K562 (cell line): ENCODE data around the gene TMEM255A. TPM values are rescaled to one million over a fixed set of nuclear protein-coding genes. Genes with fewer than 3 reads are reported as not detected.

Experiments used
- ATAC-seq: fragments of 200-7000 bp; cut with Tn5 transposase; 3 replicates; pipeline ENCODE4 v1.9.1; 2020; ENCODE audit warnings: moderate library complexity
- BruUV-seq: library from RNA; stranded (reverse); fragments of 400-500 nt; replicated peaks from 2 replicates; lab custom pipeline; 2021; lab: Mats Ljungman, UMichigan
- CTCF ChIA-PET: fragments of 300-600 bp; formaldehyde crosslinking; extraction: SDS; loops from one replicate; lab custom pipeline; 2021; ENCODE audit warnings: low intra/inter-chr PET ratio; lab: Yijun Ruan, JAX
- POLR2A ChIA-PET: fragments of 300-600, 350-650 bp; sonication (Branson Sonifier 250); formaldehyde crosslinking; extraction: SDS; loops from one replicate; lab custom pipeline; 2021; ENCODE audit warnings: antibody characterized with exemption, inconsistent platforms; lab: Yijun Ruan, JAX
- DNase-seq, 4 experiments: peaks; one replicate each; pipeline versions ENCODE4 v3.0.0 to v3.0.0-alpha.2; 2011 to 2018; ENCODE audit warnings: low spot score in 3 of 4, mixed read lengths in 3 of 4; ENCODE audit errors: extremely low read depth in 1 of 4
- FAIRE-seq: peaks from 2 replicates; lab custom pipeline; 2011; peaks lifted over from hg19 to GRCh38; lab: Jason Lieb, UNC
- H2AFZ ChIP-seq: 2 replicates; pipeline ENCODE4 v1.6.0; 2011; ENCODE audit warnings: low read depth, low read length, control low read depth, inconsistent platforms
- H3K27ac ChIP-seq: fragments of 200-600 bp; 3 replicates; pipeline ENCODE4 v1.8.0; 2011; ENCODE audit warnings: low read depth, mild to moderate bottlenecking, control low read depth, inconsistent platforms, low read length, moderate library complexity, mixed read lengths; ENCODE audit errors: extremely low read depth
- H3K27me3 ChIP-seq, 2 experiments: fragments of 300-600 bp in 1 of 2; 2 replicates in 1 of 2; 3 replicates in 1 of 2; pipeline versions ENCODE4 v1.6.0 to v1.8.0; 2011; ENCODE audit warnings: inconsistent platforms in 2 of 2, low read length in 2 of 2, mild to moderate bottlenecking in 1 of 2, mixed read lengths in 1 of 2, moderate library complexity in 1 of 2; ENCODE audit not compliant: control insufficient read depth in 2 of 2, insufficient read depth in 2 of 2
- H3K36me3 ChIP-seq: fragments of 300-600 bp; 3 replicates; pipeline ENCODE4 v1.8.0; 2011; ENCODE audit warnings: mild to moderate bottlenecking, low read length, inconsistent platforms; ENCODE audit not compliant: control insufficient read depth, insufficient read depth
- H3K4me1 ChIP-seq, 2 experiments: fragments of 200-600 bp in 1 of 2; replicated peaks in 1 of 2; 2 replicates in 1 of 2; 3 replicates in 1 of 2; pipeline versions ENCODE4 v1.5.1 to v1.8.0; 2011; ENCODE audit warnings: inconsistent platforms in 2 of 2, low read length in 2 of 2, mild to moderate bottlenecking in 1 of 2, mixed read lengths in 1 of 2, moderate library complexity in 1 of 2; ENCODE audit not compliant: control insufficient read depth in 2 of 2, insufficient read depth in 2 of 2
- H3K4me2 ChIP-seq: 2 replicates; pipeline ENCODE4 v1.6.1; 2011; ENCODE audit warnings: low read length, control low read depth, inconsistent platforms, mixed read lengths; ENCODE audit not compliant: insufficient read depth
- H3K4me3 ChIP-seq: fragments of 200-600 bp; sonication (generic), shearing (Covaris generic); 2 replicates; pipeline ENCODE4 v1.5.1; 2016; ENCODE audit warnings: control low read depth, inconsistent platforms
- H3K79me2 ChIP-seq: fragments of 200-600 bp; 3 replicates; pipeline ENCODE4 v1.8.0; 2011; ENCODE audit warnings: low read length, inconsistent platforms; ENCODE audit not compliant: control insufficient read depth, insufficient read depth
- H3K9ac ChIP-seq, 2 experiments: 2 replicates each; pipeline versions ENCODE4 v1.6.0 to v1.6.1; 2011; ENCODE audit warnings: low read depth in 2 of 2, low read length in 2 of 2, control low read depth in 1 of 2, inconsistent platforms in 1 of 2, mild to moderate bottlenecking in 1 of 2, mixed read lengths in 1 of 2; ENCODE audit not compliant: insufficient read depth in 1 of 2
- H3K9me1 ChIP-seq: one replicate; pipeline ENCODE4 v1.6.0; 2011; ENCODE audit warnings: inconsistent platforms, mild to moderate bottlenecking, low read length, moderate library complexity; ENCODE audit not compliant: control insufficient read depth, insufficient read depth
- H3K9me3 ChIP-seq: replicated peaks from 2 replicates; pipeline ENCODE4 v1.5.1; 2011; ENCODE audit warnings: low read depth, low read length, inconsistent platforms; ENCODE audit not compliant: control insufficient read depth, insufficient read depth
- H4K20me1 ChIP-seq: replicated peaks from 2 replicates; pipeline ENCODE4 v1.6.1; 2011; ENCODE audit warnings: low read length, inconsistent platforms, mixed read lengths; ENCODE audit not compliant: control insufficient read depth, insufficient read depth
- ARID1B ChIP-seq: fragments of 450-650 bp; IDR thresholded peaks from 2 replicates; pipeline ENCODE4 v1.6.1; 2016; ENCODE audit warnings: antibody characterized with exemption, mild to moderate bottlenecking, inconsistent platforms
- ATF1 ChIP-seq, 2 experiments: fragments of 450-650 bp in 1 of 2; IDR thresholded peaks; 2 replicates each; pipeline ENCODE4 v1.6.1; 2016; ENCODE audit warnings: missing compliant biosample characterization in 1 of 2, missing genetic modification characterization in 1 of 2
- DPF2 ChIP-seq: fragments of 450-650 bp; IDR thresholded peaks from 2 replicates; pipeline ENCODE4 v1.6.1; 2016
- FOXM1 ChIP-seq, 2 experiments: fragments of 450-650 bp in 1 of 2; sonication (generic) in 1 of 2; formaldehyde crosslinking in 1 of 2; IDR thresholded peaks; 2 replicates each; pipeline versions ENCODE4 v1.6.1 to v1.9.0; 2017 to 2022; ENCODE audit warnings: low read depth in 2 of 2, mild to moderate bottlenecking in 2 of 2, missing genetic modification reagents in 1 of 2, moderate library complexity in 1 of 2
- MLX ChIP-seq, 2 experiments: fragments of 450-650 bp in 1 of 2; sonication (generic) in 1 of 2; formaldehyde crosslinking; conservative IDR thresholded peaks; 2 replicates each; pipeline versions ENCODE4 v1.4.0 to v1.8.1; 2020 to 2022; ENCODE audit warnings: mild to moderate bottlenecking in 1 of 2, missing genetic modification reagents in 1 of 2
- NCOR1 ChIP-seq: fragments of 450-650 bp; IDR thresholded peaks from 2 replicates; pipeline ENCODE4 v1.6.1; 2016; ENCODE audit warnings: mild to moderate bottlenecking, moderate library complexity
- ZBTB12 ChIP-seq: fragments of 250-450 bp; sonication (Bioruptor Pico); IDR thresholded peaks from 2 replicates; pipeline ENCODE4 v1.4.0; 2020
- ZNF79 ChIP-seq: fragments of 250-450 bp; sonication (Bioruptor Pico); IDR thresholded peaks from 2 replicates; pipeline ENCODE4 v1.4.0; 2020; ENCODE audit warnings: low read depth, mild to moderate bottlenecking, moderate library complexity
- WGBS: fragments of 100-300 bp; shearing (Covaris generic); methylation state at CpG from one replicate; pipeline ENCODE4 v1.1.6; 2016; ENCODE audit warnings: low coverage, mixed read lengths; ENCODE audit not compliant: insufficient coverage; ENCODE audit errors: missing lambda C conversion rate; 5-methylcytosine and 5-hydroxymethylcytosine counted together
- in situ Hi-C: fragments of 300-500 bp; cut with MboI; formaldehyde crosslinking; loops from 4 replicates; pipeline ENCODE4 v1.15.0; 2018; ENCODE audit warnings: inconsistent platforms, mixed read lengths
- intact Hi-C: fragments of 100-400 bp; cut with micrococcal nuclease; formaldehyde crosslinking; loops from 2 replicates; pipeline ENCODE4 v1.14.2; 2022
- polyA plus RNA-seq, 8 experiments: library from polyadenylated mRNA; depleted of rRNA in 4 of 8; stranded (reverse) in 5 of 8; unstranded in 3 of 8; fragments of >200 nt; fragmentation: Nextera tagmentation in 2 of 8; fragmentation: Illumina TruSeq in 1 of 8; extraction: Ambion mirVana in 2 of 8; extraction: Trizol in 1 of 8; gene quantifications; 2 replicates each; pipeline versions ENCODE4 v1.2.1 to v1.2.3, GENCODE V29; 2011 to 2014; ENCODE audit warnings: inconsistent platforms in 1 of 8, missing spikeins in 1 of 8
- total RNA-seq, 7 experiments: library from RNA; depleted of rRNA in 6 of 7; stranded (reverse); fragments of >200 nt in 6 of 7; fragmentation: Illumina TruSeq in 2 of 7; extraction: Trizol in 2 of 7; gene quantifications; 2 replicates each; pipeline versions ENCODE4 v1.2.1 to v1.2.3, GENCODE V29; 2011 to 2021; ENCODE audit warnings: low replicate concordance in 1 of 7
- TF ChIP-seq, protein P1 (sequence below): fragments of 250-450 bp; sonication (Bioruptor Pico); IDR thresholded peaks from 2 replicates; pipeline ENCODE4 v1.4.0; 2020; ENCODE audit warnings: mild to moderate bottlenecking
- TF ChIP-seq, protein P2 (sequence below), 2 experiments: IDR thresholded peaks; 2 replicates each; pipeline ENCODE4 v1.6.1; 2012; ENCODE audit warnings: improper control_type of control experiment in 2 of 2, low read depth in 2 of 2, low read length in 2 of 2, borderline replicate concordance in 1 of 2

TMEM255A gene
- total and polyA plus RNA-seq, 9 of the 15 experiments (the other 6 are each of a cell fraction or from before 2014, with no cell fraction given), result 0.01 TPM; not detected in 8

GRCh38 chrX:120244395-120244734 is 66.9 kb downstream of the TMEM255A start (continued):
- TF ChIP-seq, protein P1, sequence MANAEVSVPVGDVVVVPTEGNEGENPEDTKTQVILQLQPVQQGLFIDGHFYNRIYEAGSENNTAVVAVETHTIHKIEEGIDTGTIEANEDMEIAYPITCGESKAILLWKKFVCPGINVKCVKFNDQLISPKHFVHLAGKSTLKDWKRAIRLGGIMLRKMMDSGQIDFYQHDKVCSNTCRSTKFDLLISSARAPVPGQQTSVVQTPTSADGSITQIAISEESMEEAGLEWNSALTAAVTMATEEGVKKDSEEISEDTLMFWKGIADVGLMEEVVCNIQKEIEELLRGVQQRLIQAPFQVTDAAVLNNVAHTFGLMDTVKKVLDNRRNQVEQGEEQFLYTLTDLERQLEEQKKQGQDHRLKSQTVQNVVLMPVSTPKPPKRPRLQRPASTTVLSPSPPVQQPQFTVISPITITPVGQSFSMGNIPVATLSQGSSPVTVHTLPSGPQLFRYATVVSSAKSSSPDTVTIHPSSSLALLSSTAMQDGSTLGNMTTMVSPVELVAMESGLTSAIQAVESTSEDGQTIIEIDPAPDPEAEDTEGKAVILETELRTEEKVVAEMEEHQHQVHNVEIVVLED (CRISPR knock-in tag), result no peak
- TF ChIP-seq, protein P2, sequence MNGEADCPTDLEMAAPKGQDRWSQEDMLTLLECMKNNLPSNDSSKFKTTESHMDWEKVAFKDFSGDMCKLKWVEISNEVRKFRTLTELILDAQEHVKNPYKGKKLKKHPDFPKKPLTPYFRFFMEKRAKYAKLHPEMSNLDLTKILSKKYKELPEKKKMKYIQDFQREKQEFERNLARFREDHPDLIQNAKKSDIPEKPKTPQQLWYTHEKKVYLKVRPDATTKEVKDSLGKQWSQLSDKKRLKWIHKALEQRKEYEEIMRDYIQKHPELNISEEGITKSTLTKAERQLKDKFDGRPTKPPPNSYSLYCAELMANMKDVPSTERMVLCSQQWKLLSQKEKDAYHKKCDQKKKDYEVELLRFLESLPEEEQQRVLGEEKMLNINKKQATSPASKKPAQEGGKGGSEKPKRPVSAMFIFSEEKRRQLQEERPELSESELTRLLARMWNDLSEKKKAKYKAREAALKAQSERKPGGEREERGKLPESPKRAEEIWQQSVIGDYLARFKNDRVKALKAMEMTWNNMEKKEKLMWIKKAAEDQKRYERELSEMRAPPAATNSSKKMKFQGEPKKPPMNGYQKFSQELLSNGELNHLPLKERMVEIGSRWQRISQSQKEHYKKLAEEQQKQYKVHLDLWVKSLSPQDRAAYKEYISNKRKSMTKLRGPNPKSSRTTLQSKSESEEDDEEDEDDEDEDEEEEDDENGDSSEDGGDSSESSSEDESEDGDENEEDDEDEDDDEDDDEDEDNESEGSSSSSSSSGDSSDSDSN (IDR thresholded peaks at IDR 0.05; ENCODE audit: borderline replicate concordance in 1 of 2, low read depth in 2 of 2, low read length in 2 of 2), result 0 out of 4 replicates have a peak, but pooled peaks of 1 of the 2 experiments have one; percentile 19

GRCh38 chrX:120242813-120243212 is 68.4 kb downstream of the TMEM255A start:
- no peaks in the 10 kb centered on the region for H3K9me1 ChIP-seq
- 0 out of 2 replicates have a peak overlapping the region, but pooled peaks have one; percentile 10 for H3K4me3 ChIP-seq
- peak overlapping the region; percentile 47; the same call in 1 of the 2 replicates for H2AFZ ChIP-seq
- BruUV-seq, result no TSS peak
- peaks cover 12% of the 10 kb centered on the region; the same call in 1 of the 3 replicates for H3K36me3 ChIP-seq
- peak overlapping the region; percentile 56 for H3K27ac ChIP-seq
- in situ Hi-C loops, result no loop called here
- ATAC-seq (peak; percentile 42), DNase-seq (peak in 3 of 4 experiments; percentile 11 to 62 (median 53)), FAIRE-seq (peak; percentile 51)
- no peaks in the 10 kb centered on the region for H3K9me3 ChIP-seq
- H3K79me2 ChIP-seq, result peaks cover 28% of the 10 kb centered on the region
- CTCF ChIA-PET, result no interaction called here
- 4% methylated on average over 5 of the region's 5 CpGs for WGBS
- intact Hi-C loops, result no loop called here
- H3K9ac ChIP-seq, result peak overlapping the region; percentile 6 to 41; a peak in 2 of 4 replicates
- peaks cover 0 to 13% of the 10 kb centered on the region in 2 experiments; a peak in 2 of 5 replicates for H3K4me1 ChIP-seq
- peak overlapping the region; percentile 86 for H3K4me2 ChIP-seq
- no peaks in the 10 kb centered on the region for H3K27me3 ChIP-seq
- POLR2A ChIA-PET, result no interaction called here
- H4K20me1 ChIP-seq, result no peaks in the 10 kb centered on the region
- TF ChIP-seq ZNF79 (no peak), MLX (CRISPR knock-in tag; conservative IDR thresholded peaks at IDR 0.05) (no peak), ZBTB12 (no peak), DPF2 (peak; percentile 39; the same call in 1 of the 2 replicates), FOXM1 (IDR thresholded peaks at IDR 0.05; ENCODE audit: low read depth) (peak; percentile 97), FOXM1 (CRISPR knock-in tag; IDR thresholded peaks at IDR 0.05; ENCODE audit: low read depth) (peak; percentile 91; the same call in 1 of the 2 replicates), ATF1 (CRISPR knock-in tag; IDR thresholded peaks at IDR 0.05) (no peak), ATF1 (tag; IDR thresholded peaks at IDR 0.05) (0 out of 2 replicates have a peak, but pooled peaks have one; percentile 10), ARID1B (peak; percentile 74), NCOR1 (peak; percentile 41)
